Transverse colon (tissue), 4 donors: ENCODE results near the gene RBCK1.

Source experiments
- CTCF ChIP-seq, 5 experiments: fragments of 200-600 bp in 3 of 5; fragments of 450-650 bp in 2 of 5; sonication (generic) in 3 of 5; IDR thresholded peaks; 1 replicate in 2 of 5; 2 replicates in 3 of 5; pipeline ENCODE4 v1.5.1; 2016 to 2017; ENCODE audit warnings: antibody characterized with exemption in 5 of 5, inconsistent platforms in 3 of 5, mild to moderate bottlenecking in 2 of 5, moderate library complexity in 1 of 5
- POLR2A ChIP-seq: fragments of 450-650 bp; IDR thresholded peaks from one replicate; pipeline ENCODE4 v1.6.1; 2016; ENCODE audit warnings: antibody characterized with exemption, mild to moderate bottlenecking, moderate library complexity
- POLR2AphosphoS5 ChIP-seq, 3 donors: sonication (generic); formaldehyde crosslinking; IDR thresholded peaks; one replicate each; pipeline ENCODE4 v1.6.1; 2016; ENCODE audit warnings: antibody characterized with exemption in 3 of 3

DNA sequence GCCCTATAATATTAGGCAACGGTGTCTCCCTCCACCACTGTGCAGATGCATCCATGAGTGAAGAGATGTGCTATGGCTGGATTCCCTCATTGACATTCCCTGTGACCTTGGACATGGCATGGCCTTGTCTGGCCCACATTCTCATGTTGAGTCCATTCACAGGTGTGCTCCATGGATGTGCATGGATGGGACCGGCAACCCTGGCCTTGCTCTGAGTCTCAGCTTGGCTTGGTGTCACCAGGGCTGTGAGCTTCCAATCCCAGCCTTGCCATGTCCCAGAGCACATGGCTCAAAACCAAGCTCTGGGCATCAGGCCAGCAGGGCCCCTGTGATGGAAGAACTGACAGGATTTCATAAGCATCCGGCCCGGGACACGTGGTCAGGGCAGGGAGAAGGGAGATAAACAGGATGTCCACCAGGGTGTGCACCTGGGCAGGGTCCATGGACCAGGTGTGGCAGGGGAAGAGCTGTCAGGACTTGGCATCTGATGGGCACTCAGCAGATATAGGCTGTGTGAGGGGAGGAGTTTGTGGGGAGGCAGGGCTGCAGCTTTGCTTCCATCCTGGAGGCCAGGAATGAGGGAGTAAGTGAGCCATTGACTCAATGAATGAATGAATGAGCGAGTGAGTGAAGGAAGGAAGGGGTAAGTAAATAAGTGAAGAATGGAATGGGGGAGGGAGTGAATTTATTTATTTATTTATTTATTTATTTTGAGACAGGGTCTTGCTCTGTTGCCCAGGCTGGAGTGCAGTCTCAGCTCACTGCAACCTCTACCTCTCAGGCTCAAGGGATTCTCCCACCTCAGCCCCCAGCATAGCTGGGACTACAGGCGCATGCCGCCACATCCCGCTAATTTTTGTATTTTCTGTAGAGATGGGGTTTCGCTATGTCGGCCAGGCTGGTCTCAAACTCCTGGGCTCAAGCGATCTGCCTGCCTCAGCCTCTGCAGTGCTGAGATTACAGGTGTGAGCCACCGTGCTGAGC is 45.5 kb upstream of the RBCK1 start:
- no peak for TF ChIP-seq POLR2AphosphoS5 (IDR thresholded peaks at IDR 0.05)
- TF ChIP-seq CTCF (IDR thresholded peaks at IDR 0.05) = peak; percentile 7 to 80 (median 43)
- no peak for TF ChIP-seq POLR2A
